Measurements from ENCODE around the gene MX2. TPM values are rescaled to one million over a fixed set of nuclear protein-coding genes. Genes with fewer than 3 reads are reported as not detected.

Gene MX2
- total and polyA plus RNA-seq, 4 donors, result 0.69 to 4.7 (median 2.2) TPM

- Histone ChIP-seq H3K36me3 (ENCODE audit: control insufficient read depth in 4 of 4, insufficient read depth in 3 of 4, low read depth in 1 of 4, low read length in 3 of 4) (no peaks in the 10 kb centered on the region), H3K27me3 (ENCODE audit: control insufficient read depth in 4 of 4, insufficient read depth in 4 of 4, low read length in 3 of 4) (peaks cover 0 to 3% (median 0%) of the 10 kb centered on the region in 4 donors), H3K4me1 (ENCODE audit: control insufficient read depth in 4 of 4, insufficient read depth in 4 of 4, low read length in 3 of 4) (no peaks in the 10 kb centered on the region), H3K4me3 (ENCODE audit: low read depth in 1 of 3, low read length in 3 of 3) (no peak overlapping the region), H3K9me3 (ENCODE audit: control insufficient read depth in 4 of 4, low read length in 3 of 4) (no peaks in the 10 kb centered on the region), H3K9ac (ENCODE audit: low read depth in 1 of 2, low read length in 2 of 2) (no peak overlapping the region), H3K27ac (ENCODE audit: low read depth in 1 of 2, low read length in 2 of 2) (peak overlapping the region in 1 of 2 donors; percentile 42)
- WGBS, result 43% methylated on average over 12 of the region's 12 CpGs
- no peak for DNase-seq (ENCODE audit: low spot score)
- no peak for TF ChIP-seq TAF1 (conservative IDR thresholded peaks at IDR 0.05)
- TF ChIP-seq SP1 (IDR thresholded peaks at IDR 0.05), result peak; percentile 19
- peak; percentile 31 to 42 for TF ChIP-seq RXRA (IDR thresholded peaks at IDR 0.05)
- peak in 1 of 2 donors; percentile 40 for TF ChIP-seq JUND (IDR thresholded peaks at IDR 0.05)
- no peak for TF ChIP-seq YY1 (IDR thresholded peaks at IDR 0.05)
Measured at GRCh38 chr21:41366522-41367151, 4.8 kb downstream of the MX2 start.

- Histone ChIP-seq H3K36me3 (ENCODE audit: control insufficient read depth in 4 of 4, insufficient read depth in 3 of 4, low read depth in 1 of 4, low read length in 3 of 4) (no peaks in the 10 kb centered on the region), H3K9me3 (ENCODE audit: control insufficient read depth in 4 of 4, low read length in 3 of 4) (no peaks in the 10 kb centered on the region), H3K27me3 (ENCODE audit: control insufficient read depth in 4 of 4, insufficient read depth in 4 of 4, low read length in 3 of 4) (peaks cover 0 to 3% (median 0%) of the 10 kb centered on the region in 4 donors), H3K4me1 (ENCODE audit: control insufficient read depth in 4 of 4, insufficient read depth in 4 of 4, low read length in 3 of 4) (no peaks in the 10 kb centered on the region), H3K9ac (ENCODE audit: low read depth in 1 of 2, low read length in 2 of 2) (no peak overlapping the region), H3K4me3 (ENCODE audit: low read depth in 1 of 3, low read length in 3 of 3) (no peak overlapping the region), H3K27ac (ENCODE audit: low read depth in 1 of 2, low read length in 2 of 2) (no peak overlapping the region)
- WGBS, result 82% methylated on average over 9 of the region's 9 CpGs
- TF ChIP-seq FOXA1 (IDR thresholded peaks at IDR 0.05) (no peak), FOXA2 (IDR thresholded peaks at IDR 0.05) (no peak), JUND (IDR thresholded peaks at IDR 0.05) (no peak), RAD21 (IDR thresholded peaks at IDR 0.05) (no peak), SP1 (IDR thresholded peaks at IDR 0.05) (no peak), NR2F2 (IDR thresholded peaks at IDR 0.05) (no peak), ZBTB33 (IDR thresholded peaks at IDR 0.05) (no peak), HNF4A (conservative IDR thresholded peaks at IDR 0.05) (no peak)
- TF ChIP-seq, protein P1, sequence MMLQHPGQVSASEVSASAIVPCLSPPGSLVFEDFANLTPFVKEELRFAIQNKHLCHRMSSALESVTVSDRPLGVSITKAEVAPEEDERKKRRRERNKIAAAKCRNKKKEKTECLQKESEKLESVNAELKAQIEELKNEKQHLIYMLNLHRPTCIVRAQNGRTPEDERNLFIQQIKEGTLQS (IDR thresholded peaks at IDR 0.05), result no peak
- no peak for DNase-seq (ENCODE audit: low spot score)
Measured at GRCh38 chr21:41367301-41367944, 5.6 kb downstream of the MX2 start.

- TF ChIP-seq NR2F2 (IDR thresholded peaks at IDR 0.05) (no peak), HNF4G (IDR thresholded peaks at IDR 0.05) (no peak), SP1 (IDR thresholded peaks at IDR 0.05) (no peak), FOXA1 (IDR thresholded peaks at IDR 0.05) (no peak), RAD21 (IDR thresholded peaks at IDR 0.05) (no peak), TAF1 (conservative IDR thresholded peaks at IDR 0.05) (no peak), YY1 (IDR thresholded peaks at IDR 0.05) (no peak), RXRA (IDR thresholded peaks at IDR 0.05) (no peak), JUND (IDR thresholded peaks at IDR 0.05) (no peak), ZBTB33 (IDR thresholded peaks at IDR 0.05) (no peak)
- TF ChIP-seq, protein P2, sequence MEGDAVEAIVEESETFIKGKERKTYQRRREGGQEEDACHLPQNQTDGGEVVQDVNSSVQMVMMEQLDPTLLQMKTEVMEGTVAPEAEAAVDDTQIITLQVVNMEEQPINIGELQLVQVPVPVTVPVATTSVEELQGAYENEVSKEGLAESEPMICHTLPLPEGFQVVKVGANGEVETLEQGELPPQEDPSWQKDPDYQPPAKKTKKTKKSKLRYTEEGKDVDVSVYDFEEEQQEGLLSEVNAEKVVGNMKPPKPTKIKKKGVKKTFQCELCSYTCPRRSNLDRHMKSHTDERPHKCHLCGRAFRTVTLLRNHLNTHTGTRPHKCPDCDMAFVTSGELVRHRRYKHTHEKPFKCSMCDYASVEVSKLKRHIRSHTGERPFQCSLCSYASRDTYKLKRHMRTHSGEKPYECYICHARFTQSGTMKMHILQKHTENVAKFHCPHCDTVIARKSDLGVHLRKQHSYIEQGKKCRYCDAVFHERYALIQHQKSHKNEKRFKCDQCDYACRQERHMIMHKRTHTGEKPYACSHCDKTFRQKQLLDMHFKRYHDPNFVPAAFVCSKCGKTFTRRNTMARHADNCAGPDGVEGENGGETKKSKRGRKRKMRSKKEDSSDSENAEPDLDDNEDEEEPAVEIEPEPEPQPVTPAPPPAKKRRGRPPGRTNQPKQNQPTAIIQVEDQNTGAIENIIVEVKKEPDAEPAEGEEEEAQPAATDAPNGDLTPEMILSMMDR (IDR thresholded peaks at IDR 0.05; ENCODE audit: low read depth, low read length, missing input control), result no peak
- TF ChIP-seq, protein P3, sequence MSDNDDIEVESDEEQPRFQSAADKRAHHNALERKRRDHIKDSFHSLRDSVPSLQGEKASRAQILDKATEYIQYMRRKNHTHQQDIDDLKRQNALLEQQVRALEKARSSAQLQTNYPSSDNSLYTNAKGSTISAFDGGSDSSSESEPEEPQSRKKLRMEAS (IDR thresholded peaks at IDR 0.05), result no peak
- TF ChIP-seq, protein P1 (IDR thresholded peaks at IDR 0.05), result no peak
- no peak for DNase-seq (ENCODE audit: low spot score)
- Histone ChIP-seq H3K9ac (ENCODE audit: low read depth in 1 of 2, low read length in 2 of 2) (no peak overlapping the region), H3K4me1 (ENCODE audit: control insufficient read depth in 4 of 4, insufficient read depth in 4 of 4, low read length in 3 of 4) (no peaks in the 10 kb centered on the region), H3K4me3 (ENCODE audit: low read depth in 1 of 3, low read length in 3 of 3) (no peak overlapping the region), H3K27me3 (ENCODE audit: control insufficient read depth in 4 of 4, insufficient read depth in 4 of 4, low read length in 3 of 4) (peaks cover 0 to 3% (median 0%) of the 10 kb centered on the region in 4 donors), H3K27ac (ENCODE audit: low read depth in 1 of 2, low read length in 2 of 2) (no peak overlapping the region), H3K36me3 (ENCODE audit: control insufficient read depth in 4 of 4, insufficient read depth in 3 of 4, low read depth in 1 of 4, low read length in 3 of 4) (no peaks in the 10 kb centered on the region), H3K9me3 (ENCODE audit: control insufficient read depth in 4 of 4, low read length in 3 of 4) (no peaks in the 10 kb centered on the region)
- WGBS, result 89% methylated on average over 15 of the region's 15 CpGs
Measured at GRCh38 chr21:41367945-41368734, 6.3 kb downstream of the MX2 start.
